ENCODE data around the gene SERAC1.
"Not testable (repeated sequence)": the region's sequence is repeated elsewhere in the genome, so short reads cannot be mapped to it uniquely, and the experiment has no call there.

The SERAC1 gene

GRCh38 chr6:158174024-158174423 lies 6.0 kb upstream of the SERAC1 start:
- no peak for FAIRE-seq

GRCh38 chr6:158172001-158172400 lies 3.9 kb upstream of the SERAC1 start:
- no peak for FAIRE-seq

- peak; percentile 98 for FAIRE-seq
Observed at GRCh38 chr6:158170656-158171081, 2.6 kb upstream of the SERAC1 start.

DNA sequence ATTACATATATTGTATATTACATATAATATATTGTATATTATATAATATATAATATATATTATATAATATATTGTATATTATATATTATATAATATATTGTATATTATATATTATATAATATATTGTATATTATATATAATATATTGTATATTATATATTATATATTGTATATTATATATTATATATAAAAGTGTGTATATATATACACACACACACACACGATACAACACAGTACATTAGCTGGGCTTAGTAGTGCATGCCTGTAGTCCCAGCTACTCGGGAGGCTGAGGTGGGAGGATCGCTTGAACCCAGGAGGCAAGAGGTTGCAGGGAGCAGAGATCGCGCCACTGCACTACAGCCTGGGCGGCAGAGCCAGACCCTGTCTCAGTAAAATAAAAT lies 1.6 kb upstream of the SERAC1 start:
- not testable (repeated sequence) for FAIRE-seq

DNA sequence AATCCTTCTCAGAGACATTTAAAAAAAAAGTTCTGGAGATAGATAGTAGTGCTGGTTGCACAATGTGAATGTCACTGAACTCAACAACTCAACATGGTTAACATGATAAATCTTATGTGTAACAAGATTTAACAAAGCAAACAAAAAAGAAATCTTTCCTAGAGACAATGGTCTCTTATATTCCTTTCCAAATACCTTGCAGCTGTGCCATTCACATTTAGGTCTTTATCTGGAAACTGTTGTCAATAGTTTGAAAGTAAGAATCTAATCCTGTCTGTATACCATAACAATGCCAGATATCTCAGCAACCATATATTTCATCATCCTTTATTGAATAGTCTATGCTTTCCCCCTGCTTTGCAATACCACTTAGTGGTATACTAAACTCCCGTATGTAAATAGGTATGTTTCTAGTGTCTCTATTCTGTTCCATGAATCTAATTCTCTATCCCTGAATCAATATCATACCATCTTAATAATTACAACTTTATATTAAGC lies 2.1 kb downstream of the SERAC1 start:
- no peak for FAIRE-seq

DNA sequence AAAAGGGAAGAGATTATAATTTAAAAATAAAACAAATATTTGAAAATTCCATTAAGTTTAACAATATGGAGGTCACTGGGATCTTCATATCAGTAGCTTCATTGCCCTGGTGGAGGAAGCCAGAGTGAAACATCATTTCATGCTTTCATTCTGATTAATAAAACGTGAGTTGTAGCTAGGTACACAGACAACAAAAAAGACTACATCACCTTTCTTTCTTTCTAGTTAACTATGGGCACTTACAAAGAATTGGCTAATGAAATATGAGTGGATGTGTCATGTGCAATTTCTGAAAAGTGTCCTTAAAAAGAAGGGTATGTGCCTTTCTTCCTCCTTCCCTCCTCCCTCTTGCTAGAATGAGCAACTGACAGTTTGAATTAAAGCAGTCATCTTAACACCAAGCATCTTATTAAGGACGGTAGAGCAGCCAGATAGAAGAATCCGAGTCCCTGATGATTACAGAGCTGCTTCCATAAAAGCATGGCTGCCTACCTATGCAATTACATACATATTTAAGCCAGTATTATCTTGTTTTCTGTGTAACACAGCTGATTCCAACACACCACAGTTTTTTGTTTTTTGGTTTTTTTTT lies 3.4 kb downstream of the SERAC1 start:
- no peak for FAIRE-seq

- no peak for FAIRE-seq
Observed at GRCh38 chr6:158161566-158162254, 6.4 kb downstream of the SERAC1 start.

GRCh38 chr6:158160932-158161539 lies 7.0 kb downstream of the SERAC1 start:
- no peak for FAIRE-seq

GRCh38 chr6:158158748-158159147 lies 9.3 kb downstream of the SERAC1 start:
- FAIRE-seq: no peak

DNA sequence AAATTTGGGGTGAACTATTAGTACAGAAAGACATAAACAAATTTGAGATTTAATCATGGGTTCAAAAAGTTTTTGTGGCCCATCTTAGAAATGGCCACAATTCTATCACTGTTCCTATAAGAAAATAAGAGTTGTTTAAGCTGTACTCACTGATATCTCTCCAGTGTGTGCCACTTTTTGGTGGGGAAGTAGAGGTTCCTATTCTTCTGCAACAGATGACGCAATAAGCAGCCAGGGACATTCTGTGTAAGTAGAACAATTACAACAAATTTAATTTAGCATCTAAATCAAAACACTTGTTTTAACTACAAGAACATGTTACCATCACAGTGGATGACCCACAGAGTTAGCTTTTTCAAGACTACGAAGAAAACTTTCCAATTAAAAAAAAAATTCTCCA lies 9.9 kb downstream of the SERAC1 start:
- FAIRE-seq: no peak

DNA sequence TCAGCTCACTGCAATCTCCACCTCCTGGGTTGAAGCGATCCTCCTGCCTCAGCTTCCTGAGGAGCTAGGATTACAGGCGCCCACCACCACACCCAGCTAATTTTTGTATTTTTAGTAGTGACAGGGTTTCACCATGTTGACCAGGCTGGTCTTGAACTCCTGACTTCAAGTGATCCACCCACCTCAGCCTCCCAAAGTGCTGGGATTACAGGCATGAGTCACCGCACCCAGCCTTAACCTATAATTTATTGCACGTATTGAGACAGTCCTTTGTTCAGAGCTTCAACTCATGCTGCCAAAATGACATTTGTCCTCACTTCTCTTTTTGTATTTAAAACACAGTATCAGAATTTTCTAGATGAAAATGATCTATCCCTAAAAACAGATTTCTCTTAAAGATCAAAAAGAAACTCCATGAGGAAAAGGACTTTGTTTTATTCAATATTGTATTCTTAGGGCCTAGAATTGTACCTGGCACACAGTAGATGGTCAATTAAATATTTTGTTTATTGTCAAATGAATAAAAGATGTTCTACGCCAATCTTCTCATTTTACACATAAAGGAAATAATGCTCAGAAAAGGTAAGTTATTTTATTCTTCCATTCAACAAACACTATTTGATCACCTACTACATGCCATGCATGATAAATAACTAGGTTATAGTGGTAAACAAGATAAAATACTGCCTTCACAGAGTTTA lies 10.8 kb downstream of the SERAC1 start:
- FAIRE-seq: no peak

DNA sequence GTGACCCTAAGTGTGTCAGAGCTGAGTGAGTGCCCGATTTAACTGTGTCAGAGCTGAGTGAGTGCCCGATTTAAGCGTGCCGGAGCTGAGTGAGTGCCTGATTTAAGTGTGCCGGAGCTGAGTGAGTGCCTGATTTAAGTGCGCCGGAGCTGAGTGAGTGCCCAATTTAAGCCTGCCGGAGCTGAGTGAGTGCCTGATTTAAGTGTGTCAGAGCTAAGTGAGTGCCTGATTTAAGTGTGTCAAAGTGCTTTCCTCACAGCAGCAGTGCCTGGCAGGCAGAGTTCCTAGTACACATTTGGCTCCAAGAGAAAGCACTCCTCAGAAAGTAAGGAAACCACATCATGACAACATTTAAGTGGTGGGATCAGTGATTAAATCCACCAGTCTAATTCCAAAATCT lies 13.2 kb downstream of the SERAC1 start:
- no peak for FAIRE-seq

GRCh38 chr6:158153576-158153975 lies 14.5 kb downstream of the SERAC1 start:
- no peak for FAIRE-seq

- FAIRE-seq: no peak
Observed at GRCh38 chr6:158152659-158153058, 15.4 kb downstream of the SERAC1 start.

DNA sequence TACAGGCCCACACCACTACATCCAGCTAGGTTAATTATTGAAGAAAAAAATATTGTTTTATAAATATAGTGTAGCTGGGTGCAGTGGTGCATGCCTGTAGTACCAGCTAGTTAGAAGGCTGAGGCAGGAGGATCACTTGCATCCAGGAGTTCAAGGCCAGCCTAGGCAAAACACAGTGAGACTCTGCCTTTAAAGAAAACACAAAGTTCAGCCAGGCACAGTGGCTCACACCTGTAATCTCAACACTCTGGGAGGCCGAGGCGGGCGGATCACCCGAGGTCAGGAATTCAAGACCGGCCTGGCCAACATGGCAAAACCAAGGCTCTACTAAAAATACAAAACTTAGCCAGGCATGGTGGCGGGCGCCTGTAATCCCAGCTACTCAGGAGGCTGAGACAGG lies 16.0 kb downstream of the SERAC1 start:
- not testable (repeated sequence) for FAIRE-seq

- no peak for FAIRE-seq
Observed at GRCh38 chr6:158150701-158151100, 17.4 kb downstream of the SERAC1 start.

DNA sequence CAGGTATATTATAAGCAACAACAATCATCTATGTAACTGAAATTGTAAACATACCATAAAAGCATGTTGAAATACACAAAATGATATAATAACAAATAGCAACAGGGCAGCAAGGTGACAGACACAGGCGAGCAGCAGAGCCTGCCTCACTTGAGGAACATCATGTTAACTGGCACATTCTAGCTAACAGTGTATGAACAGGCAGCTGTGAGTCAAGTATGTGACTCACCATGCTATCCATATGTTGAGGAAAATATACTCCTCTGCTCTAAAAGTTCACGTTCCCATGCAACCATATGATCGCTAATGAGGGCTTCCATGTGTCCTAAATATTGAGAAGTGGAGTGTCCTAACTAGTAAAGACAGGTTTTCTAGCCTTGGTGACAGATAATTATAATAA lies 18.4 kb downstream of the SERAC1 start:
- FAIRE-seq: no peak

GRCh38 chr6:158143700-158144099 lies 24.4 kb downstream of the SERAC1 start:
- FAIRE-seq: no peak

- FAIRE-seq: no peak
Observed at GRCh38 chr6:158142789-158143188, 25.3 kb downstream of the SERAC1 start.

DNA sequence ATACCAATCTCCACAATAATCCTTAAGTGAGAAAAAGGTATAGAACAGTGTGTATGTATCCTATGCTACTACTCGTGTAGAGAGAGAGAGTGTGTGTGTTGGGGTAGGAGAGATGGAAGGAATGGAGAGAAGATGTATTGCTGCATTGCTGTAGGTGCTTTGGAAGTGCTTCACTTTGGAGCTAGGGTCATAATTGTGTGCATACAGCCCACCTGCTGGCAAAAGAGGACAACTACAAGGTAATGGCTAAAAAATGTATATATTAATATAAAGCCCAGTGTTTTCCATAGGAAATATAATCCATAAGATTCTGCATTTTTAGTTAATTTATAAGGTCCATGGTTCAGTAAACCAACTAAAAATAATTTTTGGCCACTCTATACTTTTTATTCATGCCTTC lies 36.1 kb downstream of the SERAC1 start:
- FAIRE-seq: peak; percentile 68

GRCh38 chr6:158125271-158125670 lies 42.8 kb downstream of the SERAC1 start:
- FAIRE-seq: no peak

- no peak for FAIRE-seq
Observed at GRCh38 chr6:158124288-158124687, 43.8 kb downstream of the SERAC1 start.

DNA sequence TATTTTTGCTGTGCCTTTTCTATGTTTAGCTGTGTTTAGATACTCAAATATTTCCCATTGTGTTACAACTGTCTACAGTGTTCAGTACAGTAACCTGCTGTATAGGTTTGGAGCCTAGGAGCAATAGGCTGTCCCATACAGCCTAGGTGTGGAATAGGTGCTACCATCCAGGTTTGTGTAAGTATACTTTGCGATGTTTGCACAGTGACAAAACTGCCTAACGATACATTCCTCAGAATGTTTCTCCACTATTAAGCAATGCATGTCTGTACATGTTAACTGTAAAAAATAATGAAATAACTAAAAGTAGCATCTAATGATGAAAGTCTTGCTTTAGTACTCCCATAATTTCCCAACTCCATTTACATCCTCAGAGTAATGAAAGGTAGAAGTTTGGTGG lies 46.0 kb downstream of the SERAC1 start:
- no peak for FAIRE-seq

DNA sequence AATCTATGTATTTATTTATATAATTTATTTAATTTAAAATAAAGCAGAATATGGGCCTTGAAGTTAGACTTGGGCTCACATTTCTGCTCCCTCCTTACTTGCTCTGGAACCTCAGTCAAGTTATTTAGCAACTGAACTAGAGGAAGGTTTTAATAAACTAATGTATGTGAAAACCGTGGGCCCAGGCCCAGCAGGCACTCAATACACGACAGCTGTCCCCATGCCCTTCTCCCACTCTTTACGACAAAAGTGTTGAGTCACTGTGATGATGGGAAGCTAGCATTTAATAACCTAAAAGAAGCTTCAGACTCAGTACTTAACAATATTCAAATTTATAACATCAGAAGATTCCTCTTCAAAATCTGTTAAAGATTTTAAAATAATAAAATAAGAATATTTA lies 46.7 kb downstream of the SERAC1 start:
- no peak for FAIRE-seq

All from A204.1 (cell line).